HepG2 (cell line): ENCODE measurements around the gene CBX2. TPM values are rescaled to one million over a fixed set of nuclear protein-coding genes. Genes with fewer than 3 reads are reported as not detected.

Experiments
- KAT8 ChIP-seq: IDR thresholded peaks from 2 replicates; pipeline ENCODE4 v1.6.1; 2016; ENCODE audit warnings: missing genetic modification reagents, missing compliant biosample characterization
- MYC ChIP-seq: sonication (generic); formaldehyde crosslinking; IDR thresholded peaks from 2 replicates; pipeline ENCODE4 v1.9.0; 2021; ENCODE audit warnings: missing genetic modification reagents, borderline replicate concordance
- PHF8 ChIP-seq: sonication (generic); formaldehyde crosslinking; IDR thresholded peaks from 2 replicates; pipeline ENCODE4 v1.5.0; 2020; ENCODE audit warnings: missing genetic modification reagents
- SRF ChIP-seq: IDR thresholded peaks from 2 replicates; pipeline ENCODE4 v1.6.1; 2011; ENCODE audit warnings: mild to moderate bottlenecking, low read depth, low read length, moderate library complexity
- TOPORS ChIP-seq: sonication (generic); formaldehyde crosslinking; IDR thresholded peaks from 2 replicates; pipeline ENCODE4 v1.8.0; 2023; ENCODE audit warnings: mild to moderate bottlenecking, missing genetic modification reagents
- ZFP36 ChIP-seq: fragments of 150-350 bp; IDR thresholded peaks from 2 replicates; pipeline ENCODE4 v1.6.1; 2018; ENCODE audit warnings: borderline replicate concordance, low read length, low read depth; ENCODE audit not compliant: partially characterized antibody
- ZKSCAN5 ChIP-seq: sonication (generic); formaldehyde crosslinking; IDR thresholded peaks from 2 replicates; pipeline ENCODE4 v1.5.1; 2020; ENCODE audit warnings: mild to moderate bottlenecking, missing genetic modification reagents
- ZMYM2 ChIP-seq: sonication (generic); formaldehyde crosslinking; IDR thresholded peaks from 2 replicates; pipeline ENCODE4 v1.8.0; 2022; ENCODE audit warnings: mild to moderate bottlenecking, missing genetic modification reagents
- polyA plus RNA-seq, 8 experiments: library from polyadenylated mRNA; depleted of rRNA in 3 of 8; stranded (reverse) in 7 of 8; unstranded in 1 of 8; fragments of >200 nt; fragmentation: Illumina TruSeq in 4 of 8; extraction: Trizol in 4 of 8; gene quantifications; 2 replicates each; pipeline versions ENCODE4 v1.2.1 to v1.2.3, GENCODE V29; 2011 to 2016; ENCODE audit warnings: low read depth in 4 of 8, missing spikeins in 1 of 8, mixed read lengths in 1 of 8; ENCODE audit not compliant: insufficient read depth in 1 of 8
- total RNA-seq, 5 experiments: library from RNA; depleted of rRNA; stranded (reverse); fragments of >200 nt; fragmentation: Illumina TruSeq; extraction: Trizol; gene quantifications; 2 replicates each; pipeline ENCODE4 v1.2.3, GENCODE V29; 2016; ENCODE audit warnings: low read depth in 1 of 5
- TF ChIP-seq, protein P1 (sequence below): sonication (generic); formaldehyde crosslinking; IDR thresholded peaks from 2 replicates; pipeline ENCODE4 v1.8.0; 2023; ENCODE audit warnings: mild to moderate bottlenecking, missing genetic modification reagents
- TF ChIP-seq, protein P2 (sequence below): IDR thresholded peaks from 2 replicates; pipeline ENCODE4 v1.6.1; 2016; ENCODE audit warnings: missing genetic modification reagents, missing compliant biosample characterization
- TF ChIP-seq, protein P3 (sequence below): sonication (generic); formaldehyde crosslinking; IDR thresholded peaks from 2 replicates; pipeline ENCODE4 v1.4.0; 2020; ENCODE audit warnings: mild to moderate bottlenecking, missing genetic modification reagents, borderline replicate concordance
- TF ChIP-seq, protein P4 (sequence below): sonication (generic); formaldehyde crosslinking; IDR thresholded peaks from 2 replicates; pipeline ENCODE4 v1.4.0; 2020; ENCODE audit warnings: missing genetic modification reagents
- TF ChIP-seq, protein P5 (sequence below): IDR thresholded peaks from 2 replicates; pipeline ENCODE4 v1.6.1; 2016; ENCODE audit warnings: mild to moderate bottlenecking, missing biosample characterization, missing genetic modification reagents
- TF ChIP-seq, protein P6 (sequence below): sonication (generic); formaldehyde crosslinking; IDR thresholded peaks from 2 replicates; pipeline ENCODE4 v1.4.0; 2020; ENCODE audit warnings: missing genetic modification reagents

The CBX2 gene
- total and polyA plus RNA-seq, 2 of the 13 experiments (the other 11 are each of a cell fraction or from before 2014, with no cell fraction given), result 14.5 to 31.1 TPM

DNA sequence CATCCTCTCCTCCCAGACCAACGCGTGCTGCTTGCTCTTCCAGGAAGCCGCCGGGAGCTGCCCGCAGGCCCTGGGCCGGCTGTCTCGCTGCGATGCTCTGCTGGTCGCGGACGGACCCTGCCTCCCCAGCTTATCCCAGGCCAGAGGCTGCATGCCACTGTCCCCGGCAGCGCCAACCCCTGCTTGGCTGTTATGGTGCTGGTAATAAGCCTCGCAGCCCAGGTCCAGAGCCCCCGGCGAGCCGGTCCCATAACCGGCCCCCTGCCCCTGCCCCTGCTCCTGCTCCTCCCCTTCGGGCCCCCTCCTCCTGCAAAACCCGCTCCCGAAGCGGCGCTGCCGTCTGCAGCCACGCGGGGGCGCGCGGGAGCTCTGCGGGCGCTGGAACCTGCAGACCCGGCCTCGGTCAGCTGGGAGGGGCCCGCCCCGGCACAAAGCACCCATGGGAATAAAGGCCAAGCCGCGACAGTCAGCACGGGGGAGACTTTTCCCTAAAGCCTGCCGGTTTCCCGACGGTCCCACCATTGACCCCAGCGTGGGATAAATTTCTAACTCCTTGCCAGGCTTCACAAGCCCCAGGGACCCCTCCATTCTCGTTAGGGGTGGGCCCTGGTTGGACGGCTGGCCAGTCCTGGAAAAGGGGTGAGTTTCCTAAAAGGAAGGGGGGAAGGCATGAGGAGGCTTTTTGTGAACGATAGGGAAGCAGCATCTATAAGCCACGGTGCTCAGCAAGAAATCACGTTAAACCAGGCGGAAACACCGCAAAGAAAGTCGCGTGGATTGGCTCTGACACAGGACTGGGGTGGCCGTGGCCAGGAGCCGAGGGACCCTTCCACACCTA lies 36.0 kb upstream of the CBX2 start (continued):
- TF ChIP-seq, protein P1, sequence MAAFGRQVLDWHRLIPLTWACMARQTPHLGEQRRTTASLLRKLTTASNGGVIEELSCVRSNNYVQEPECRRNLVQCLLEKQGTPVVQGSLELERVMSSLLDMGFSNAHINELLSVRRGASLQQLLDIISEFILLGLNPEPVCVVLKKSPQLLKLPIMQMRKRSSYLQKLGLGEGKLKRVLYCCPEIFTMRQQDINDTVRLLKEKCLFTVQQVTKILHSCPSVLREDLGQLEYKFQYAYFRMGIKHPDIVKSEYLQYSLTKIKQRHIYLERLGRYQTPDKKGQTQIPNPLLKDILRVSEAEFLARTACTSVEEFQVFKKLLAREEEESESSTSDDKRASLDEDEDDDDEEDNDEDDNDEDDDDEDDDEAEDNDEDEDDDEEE (CRISPR knock-in tag), result peak; percentile 57; the same call in 1 of the 2 replicates
- TF ChIP-seq, protein P2, sequence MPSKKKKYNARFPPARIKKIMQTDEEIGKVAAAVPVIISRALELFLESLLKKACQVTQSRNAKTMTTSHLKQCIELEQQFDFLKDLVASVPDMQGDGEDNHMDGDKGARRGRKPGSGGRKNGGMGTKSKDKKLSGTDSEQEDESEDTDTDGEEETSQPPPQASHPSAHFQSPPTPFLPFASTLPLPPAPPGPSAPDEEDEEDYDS (CRISPR knock-in tag), result peak; percentile 69
- no peak for TF ChIP-seq ZFP36
- TF ChIP-seq, protein P3, sequence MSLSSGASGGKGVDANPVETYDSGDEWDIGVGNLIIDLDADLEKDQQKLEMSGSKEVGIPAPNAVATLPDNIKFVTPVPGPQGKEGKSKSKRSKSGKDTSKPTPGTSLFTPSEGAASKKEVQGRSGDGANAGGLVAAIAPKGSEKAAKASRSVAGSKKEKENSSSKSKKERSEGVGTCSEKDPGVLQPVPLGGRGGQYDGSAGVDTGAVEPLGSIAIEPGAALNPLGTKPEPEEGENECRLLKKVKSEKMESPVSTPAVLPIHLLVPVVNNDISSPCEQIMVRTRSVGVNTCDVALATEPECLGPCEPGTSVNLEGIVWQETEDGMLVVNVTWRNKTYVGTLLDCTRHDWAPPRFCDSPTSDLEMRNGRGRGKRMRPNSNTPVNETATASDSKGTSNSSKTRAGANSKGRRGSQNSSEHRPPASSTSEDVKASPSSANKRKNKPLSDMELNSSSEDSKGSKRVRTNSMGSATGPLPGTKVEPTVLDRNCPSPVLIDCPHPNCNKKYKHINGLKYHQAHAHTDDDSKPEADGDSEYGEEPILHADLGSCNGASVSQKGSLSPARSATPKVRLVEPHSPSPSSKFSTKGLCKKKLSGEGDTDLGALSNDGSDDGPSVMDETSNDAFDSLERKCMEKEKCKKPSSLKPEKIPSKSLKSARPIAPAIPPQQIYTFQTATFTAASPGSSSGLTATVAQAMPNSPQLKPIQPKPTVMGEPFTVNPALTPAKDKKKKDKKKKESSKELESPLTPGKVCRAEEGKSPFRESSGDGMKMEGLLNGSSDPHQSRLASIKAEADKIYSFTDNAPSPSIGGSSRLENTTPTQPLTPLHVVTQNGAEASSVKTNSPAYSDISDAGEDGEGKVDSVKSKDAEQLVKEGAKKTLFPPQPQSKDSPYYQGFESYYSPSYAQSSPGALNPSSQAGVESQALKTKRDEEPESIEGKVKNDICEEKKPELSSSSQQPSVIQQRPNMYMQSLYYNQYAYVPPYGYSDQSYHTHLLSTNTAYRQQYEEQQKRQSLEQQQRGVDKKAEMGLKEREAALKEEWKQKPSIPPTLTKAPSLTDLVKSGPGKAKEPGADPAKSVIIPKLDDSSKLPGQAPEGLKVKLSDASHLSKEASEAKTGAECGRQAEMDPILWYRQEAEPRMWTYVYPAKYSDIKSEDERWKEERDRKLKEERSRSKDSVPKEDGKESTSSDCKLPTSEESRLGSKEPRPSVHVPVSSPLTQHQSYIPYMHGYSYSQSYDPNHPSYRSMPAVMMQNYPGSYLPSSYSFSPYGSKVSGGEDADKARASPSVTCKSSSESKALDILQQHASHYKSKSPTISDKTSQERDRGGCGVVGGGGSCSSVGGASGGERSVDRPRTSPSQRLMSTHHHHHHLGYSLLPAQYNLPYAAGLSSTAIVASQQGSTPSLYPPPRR (CRISPR knock-in tag), result no peak; the same call in 1 of the 2 replicates
- TF ChIP-seq ZKSCAN5 (CRISPR knock-in tag), result no peak
- peak; percentile 33; the same call in 1 of the 2 replicates for TF ChIP-seq TOPORS (CRISPR knock-in tag)
- peak; percentile 51; the same call in 1 of the 2 replicates for TF ChIP-seq PHF8
- TF ChIP-seq MYC (CRISPR knock-in tag), result peak; percentile 67; the same call in 1 of the 2 replicates
- TF ChIP-seq, protein P4, sequence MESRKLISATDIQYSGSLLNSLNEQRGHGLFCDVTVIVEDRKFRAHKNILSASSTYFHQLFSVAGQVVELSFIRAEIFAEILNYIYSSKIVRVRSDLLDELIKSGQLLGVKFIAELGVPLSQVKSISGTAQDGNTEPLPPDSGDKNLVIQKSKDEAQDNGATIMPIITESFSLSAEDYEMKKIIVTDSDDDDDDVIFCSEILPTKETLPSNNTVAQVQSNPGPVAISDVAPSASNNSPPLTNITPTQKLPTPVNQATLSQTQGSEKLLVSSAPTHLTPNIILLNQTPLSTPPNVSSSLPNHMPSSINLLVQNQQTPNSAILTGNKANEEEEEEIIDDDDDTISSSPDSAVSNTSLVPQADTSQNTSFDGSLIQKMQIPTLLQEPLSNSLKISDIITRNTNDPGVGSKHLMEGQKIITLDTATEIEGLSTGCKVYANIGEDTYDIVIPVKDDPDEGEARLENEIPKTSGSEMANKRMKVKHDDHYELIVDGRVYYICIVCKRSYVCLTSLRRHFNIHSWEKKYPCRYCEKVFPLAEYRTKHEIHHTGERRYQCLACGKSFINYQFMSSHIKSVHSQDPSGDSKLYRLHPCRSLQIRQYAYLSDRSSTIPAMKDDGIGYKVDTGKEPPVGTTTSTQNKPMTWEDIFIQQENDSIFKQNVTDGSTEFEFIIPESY (CRISPR knock-in tag), result peak; percentile 89
- peak; percentile 84 for TF ChIP-seq KAT8 (CRISPR knock-in tag)
- TF ChIP-seq, protein P5, sequence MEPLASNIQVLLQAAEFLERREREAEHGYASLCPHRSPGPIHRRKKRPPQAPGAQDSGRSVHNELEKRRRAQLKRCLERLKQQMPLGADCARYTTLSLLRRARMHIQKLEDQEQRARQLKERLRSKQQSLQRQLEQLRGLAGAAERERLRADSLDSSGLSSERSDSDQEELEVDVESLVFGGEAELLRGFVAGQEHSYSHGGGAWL (CRISPR knock-in tag), result 0 out of 2 replicates have a peak, but pooled peaks have one; percentile 75
- TF ChIP-seq, protein P6, sequence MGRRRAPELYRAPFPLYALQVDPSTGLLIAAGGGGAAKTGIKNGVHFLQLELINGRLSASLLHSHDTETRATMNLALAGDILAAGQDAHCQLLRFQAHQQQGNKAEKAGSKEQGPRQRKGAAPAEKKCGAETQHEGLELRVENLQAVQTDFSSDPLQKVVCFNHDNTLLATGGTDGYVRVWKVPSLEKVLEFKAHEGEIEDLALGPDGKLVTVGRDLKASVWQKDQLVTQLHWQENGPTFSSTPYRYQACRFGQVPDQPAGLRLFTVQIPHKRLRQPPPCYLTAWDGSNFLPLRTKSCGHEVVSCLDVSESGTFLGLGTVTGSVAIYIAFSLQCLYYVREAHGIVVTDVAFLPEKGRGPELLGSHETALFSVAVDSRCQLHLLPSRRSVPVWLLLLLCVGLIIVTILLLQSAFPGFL (CRISPR knock-in tag), result peak; percentile 72; the same call in 1 of the 2 replicates
- 0 out of 2 replicates have a peak, but pooled peaks have one; percentile 59 for TF ChIP-seq SRF
- TF ChIP-seq ZMYM2 (CRISPR knock-in tag), result peak; percentile 67; the same call in 1 of the 2 replicates
